NK-92 (cell line): Measurements from ENCODE around the gene TIGD1.

ENCODE experiments used
- DNase-seq: peaks from one replicate; lab custom pipeline; 2025; ENCODE audit not compliant: unreplicated experiment; lab: John Stamatoyannopoulos, UW

Gene TIGD1

GRCh38 chr2:232502911-232503808, 47.2 kb downstream of the TIGD1 start:
- DNase-seq = no peak

GRCh38 chr2:232502511-232502910, 47.8 kb downstream of the TIGD1 start:
- no peak for DNase-seq

- DNase-seq = no peak
These were observed 48.5 kb downstream of the TIGD1 start for GRCh38 chr2:232501794-232502390.

GRCh38 chr2:232501331-232501771, 49.0 kb downstream of the TIGD1 start:
- DNase-seq = no peak

GRCh38 chr2:232498452-232498851, 51.9 kb downstream of the TIGD1 start:
- DNase-seq = no peak
